ENCODE results near the gene CPB2. TPM values are rescaled to one million over a fixed set of nuclear protein-coding genes. Genes with fewer than 3 reads are reported as not detected.

Gene CPB2
- total and polyA plus RNA-seq, 2 of the 8 experiments (the other 6 are each of a cell fraction or from before 2014, with no cell fraction given): not detected

GRCh38 chr13:46006688-46007452, 98.0 kb downstream of the CPB2 start:
- ChIA-PET POLR2A (ENCODE audit: partially characterized antibody) (no interaction called here), CTCF (ENCODE audit: partially characterized antibody) (no interaction called here)
- Histone ChIP-seq H2BK15ac (ENCODE audit: low read length) (no peak overlapping the region), H3K4me2 (ENCODE audit: insufficient read depth in 1 of 2, low read depth in 2 of 2, low read length in 2 of 2) (no peak overlapping the region), H3K4ac (replicated peaks; ENCODE audit: insufficient read length, low read depth, low read length) (no peak overlapping the region), H3K14ac (ENCODE audit: insufficient read length) (no peak overlapping the region), H3K9ac (replicated peaks in 1 of 4; ENCODE audit: extremely low read depth in 1 of 4, low read depth in 3 of 4, low read length in 3 of 4) (no peak overlapping the region), H3K79me2 (ENCODE audit: control insufficient read depth in 1 of 2, insufficient read depth in 2 of 2, low read length in 2 of 2) (no peaks in the 10 kb centered on the region), H3K27ac (ENCODE audit: low read depth, low read length) (no peak overlapping the region), H2AK5ac (ENCODE audit: low read depth, low read length) (no peak overlapping the region), H4K5ac (ENCODE audit: insufficient read length, low read depth, low read length) (no peak overlapping the region), H3K23ac (ENCODE audit: insufficient read length) (no peak overlapping the region), H3K9me3 (ENCODE audit: insufficient read depth in 2 of 2, low read depth in 1 of 2, low read length in 1 of 2) (no peaks in the 10 kb centered on the region), H3K4me1 (replicated peaks in 1 of 4; ENCODE audit: control insufficient read depth in 3 of 4, insufficient read depth in 4 of 4, low read length in 3 of 4) (no peaks in the 10 kb centered on the region), H3K4me3 (ENCODE audit: extremely low read depth in 1 of 4, insufficient read depth in 2 of 4, low read depth in 3 of 4, low read length in 4 of 4) (no peak overlapping the region), H3K18ac (ENCODE audit: extremely low read depth, low read length) (no peak overlapping the region), H2BK5ac (ENCODE audit: low read depth, low read length) (no peak overlapping the region), H2BK120ac (replicated peaks; ENCODE audit: low read depth, low read length) (no peak overlapping the region), H3K23me2 (ENCODE audit: low read depth, low read length) (no peaks in the 10 kb centered on the region), H4K91ac (replicated peaks; ENCODE audit: insufficient read length, low read length) (no peak overlapping the region), H3K27me3 (replicated peaks in 1 of 4; ENCODE audit: control insufficient read depth in 3 of 4, extremely low read depth in 1 of 4, insufficient read depth in 3 of 4, low read length in 3 of 4) (no peaks in the 10 kb centered on the region), H2BK20ac (ENCODE audit: low read length) (no peak overlapping the region), H3K79me1 (ENCODE audit: low read depth, low read length) (no peaks in the 10 kb centered on the region), H4K20me1 (replicated peaks in 1 of 2; ENCODE audit: control insufficient read depth in 1 of 2, insufficient read depth in 2 of 2, low read length in 2 of 2) (no peaks in the 10 kb centered on the region), H4K8ac (ENCODE audit: extremely low read depth, insufficient read depth, low read length) (no peak overlapping the region), H2BK12ac (ENCODE audit: low read depth, low read length) (no peak overlapping the region), H3K56ac (replicated peaks; ENCODE audit: insufficient read length, low read depth, low read length) (no peak overlapping the region), H3K36me3 (ENCODE audit: control insufficient read depth in 2 of 4, insufficient read depth in 4 of 4, low read length in 3 of 4) (peaks cover 0 to 56% (median 7%) of the 10 kb centered on the region in 4 experiments; a peak in 3 of 8 replicates), H2AFZ (ENCODE audit: low read length) (no peak overlapping the region)
- FAIRE-seq (no peak), DNase-seq (ENCODE audit: low read depth in 1 of 2, low spot score in 2 of 2) (no peak)
- TF ChIP-seq KDM5A (IDR thresholded peaks at IDR 0.05; ENCODE audit: low read length): no peak
- no peak for TF ChIP-seq EGR1 (IDR thresholded peaks at IDR 0.05; ENCODE audit: borderline replicate concordance, low read depth, low read length)
- no peak for TF ChIP-seq TEAD4 (IDR thresholded peaks at IDR 0.05; ENCODE audit: low read depth, low read length)
- 86% methylated on average over 6 of the region's 6 CpGs; no CpG with 5 or more reads in 1 of the 2 experiments for WGBS, 2 experiments (ENCODE audit: extremely low coverage in 1 of 2, insufficient coverage in 1 of 2, insufficient read length in 1 of 2, insufficient replicate concordance in 2 of 2, low coverage in 1 of 2, low lambda C conversion rate in 2 of 2, missing lambda C conversion rate in 1 of 2)

Data from H1 (cell line).